Hippocampal formation (tissue), 2 donors: ENCODE results near the gene ARL17A.
"Not testable (repeated sequence)": the region's sequence is repeated elsewhere in the genome, so short reads cannot be mapped to it uniquely, and the experiment has no call there.

ENCODE experiments used
- DNase-seq, 2 donors: peaks; one replicate each; lab custom pipeline; 2025; lab: John Stamatoyannopoulos, UW

Gene ARL17A

DNA sequence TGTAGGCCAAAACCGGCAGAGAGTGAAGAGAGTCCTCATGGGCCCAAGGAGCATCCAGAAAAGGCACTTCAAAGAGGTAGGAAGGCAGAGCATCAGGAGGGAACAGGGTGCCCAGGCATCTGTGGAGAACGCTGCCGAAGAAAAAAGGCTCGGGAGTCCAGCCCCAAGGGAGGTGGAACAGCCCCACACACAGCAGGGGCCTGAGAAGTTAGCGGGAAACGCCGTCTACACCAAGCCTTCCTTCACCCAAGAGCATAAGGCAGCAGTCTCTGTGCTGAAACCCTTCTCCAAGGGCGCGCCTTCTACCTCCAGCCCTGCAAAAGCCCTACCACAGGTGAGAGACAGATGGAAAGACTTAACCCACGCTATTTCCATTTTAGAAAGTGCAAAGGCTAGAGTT lies 30.9 kb downstream of the ARL17A start:
- not testable (repeated sequence) for DNase-seq

DNA sequence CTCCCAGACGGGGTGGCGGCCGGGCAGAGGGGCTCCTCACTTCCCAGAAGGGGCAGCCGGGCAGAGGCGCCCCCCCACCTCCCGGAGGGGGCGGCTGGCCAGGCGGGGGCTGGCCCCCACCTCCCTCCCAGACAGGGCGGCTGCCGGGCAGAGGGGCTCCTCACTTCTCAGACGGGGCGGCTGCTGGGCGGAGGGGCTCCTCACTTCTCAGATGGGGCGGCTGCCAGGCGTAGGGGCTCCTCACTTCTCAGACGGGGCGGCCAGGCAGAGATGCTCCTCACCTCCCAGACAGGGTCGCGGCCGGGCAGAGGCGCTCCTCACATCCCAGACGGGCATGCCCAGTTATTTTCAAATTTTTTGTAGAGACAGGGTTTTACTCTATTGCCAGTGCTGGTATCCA lies 44.8 kb downstream of the ARL17A start:
- DNase-seq = not testable (repeated sequence)

DNA sequence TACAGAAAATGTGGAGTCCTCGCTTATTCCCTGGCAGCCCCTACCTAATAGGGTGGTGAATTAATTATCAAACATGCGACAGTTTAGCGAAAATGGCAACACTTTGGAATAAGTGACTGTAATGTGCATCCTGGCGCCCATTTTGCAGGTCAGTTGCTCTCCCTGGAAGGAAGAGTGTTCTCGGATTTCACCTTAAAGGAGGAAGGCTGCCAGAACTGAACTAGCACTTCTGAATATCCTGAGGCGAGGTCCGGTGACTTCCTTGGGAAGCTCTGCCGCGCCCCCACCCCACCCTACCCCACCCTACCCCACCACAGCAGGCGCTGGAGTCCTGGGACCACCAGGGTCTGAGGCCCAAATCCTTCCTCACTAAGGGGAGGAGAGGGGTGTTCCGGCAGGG lies 67.3 kb downstream of the ARL17A start, which contains the start of gene LRRC37A2:
LRRC37A2 (plus strand) TSS at position 301 of the 400 bp plus-strand sequence. CDS start 245 bp downstream, outside the sequence.
- not testable (repeated sequence) for DNase-seq

DNA sequence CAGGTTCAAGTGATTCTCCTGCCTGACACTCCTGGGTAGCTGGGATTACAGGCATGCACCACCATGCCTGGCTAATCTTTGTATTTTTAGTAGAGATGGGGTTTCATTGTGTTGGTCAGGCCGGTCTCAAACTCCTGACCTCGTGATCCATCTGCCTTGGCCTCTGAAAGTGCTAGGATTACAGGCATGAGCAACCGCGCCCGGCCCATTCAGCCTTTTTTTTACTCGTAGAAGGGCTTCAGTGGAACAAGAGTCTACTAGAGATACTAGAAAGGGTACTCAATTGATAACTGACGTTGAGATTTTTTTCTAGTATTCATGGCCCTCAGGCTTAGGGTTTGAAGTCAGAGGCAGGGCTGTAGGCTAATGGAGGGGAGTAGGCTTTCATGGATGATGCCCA lies 73.6 kb downstream of the ARL17A start:
- not testable (repeated sequence) for DNase-seq

DNA sequence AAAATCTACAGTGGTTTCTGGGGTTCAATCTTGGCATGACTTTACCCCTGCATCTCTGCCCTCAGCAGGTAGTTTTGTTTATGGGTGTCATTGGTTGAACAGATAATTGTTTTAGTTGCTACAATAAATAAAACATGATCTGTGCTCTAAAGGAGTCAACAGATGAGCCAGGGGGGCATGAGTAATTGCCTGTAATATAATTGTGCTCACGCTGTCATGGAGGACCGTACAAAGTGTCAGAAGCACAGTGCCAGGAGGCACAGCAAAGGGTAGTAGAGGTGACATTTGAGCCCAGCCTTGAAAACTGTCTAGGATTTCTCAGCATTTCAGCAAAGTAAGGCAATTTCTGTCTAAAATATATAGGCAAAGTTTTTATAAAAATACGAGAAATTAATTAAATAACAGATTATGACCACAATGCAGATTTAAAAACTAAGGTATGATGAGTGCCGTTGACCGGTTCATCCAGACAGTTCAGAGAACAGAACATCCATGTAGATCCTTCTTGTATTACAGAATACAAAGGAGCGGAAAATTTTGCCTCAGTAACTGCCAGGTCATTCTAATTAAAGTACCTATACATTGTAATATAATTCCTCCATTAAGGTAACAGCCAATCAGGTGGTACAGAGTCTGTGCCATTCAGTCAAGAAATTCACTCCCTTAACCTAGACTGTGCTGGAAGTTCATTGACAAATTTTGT lies 79.9 kb downstream of the ARL17A start:
- DNase-seq = not testable (repeated sequence)

DNA sequence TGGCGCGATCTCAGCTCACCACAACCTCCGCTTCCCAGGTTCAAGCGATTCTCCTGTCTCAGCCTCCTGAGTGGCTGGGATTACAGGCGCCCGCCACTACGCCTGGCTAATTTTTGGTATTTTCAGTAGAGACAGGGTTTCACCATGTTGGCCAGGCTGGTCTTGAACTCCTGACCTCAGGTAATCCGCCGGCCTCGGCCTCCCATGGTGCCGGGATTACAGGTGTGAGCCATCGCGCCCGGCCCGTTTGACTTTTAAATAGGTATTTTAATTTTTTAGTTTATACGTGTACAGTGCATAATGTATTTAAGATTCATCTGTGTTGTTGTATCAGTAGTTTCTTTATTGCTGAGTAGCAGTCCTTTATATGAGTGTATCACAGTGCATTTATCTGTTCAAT lies 87.5 kb downstream of the ARL17A start:
- not testable (repeated sequence) for DNase-seq

DNA sequence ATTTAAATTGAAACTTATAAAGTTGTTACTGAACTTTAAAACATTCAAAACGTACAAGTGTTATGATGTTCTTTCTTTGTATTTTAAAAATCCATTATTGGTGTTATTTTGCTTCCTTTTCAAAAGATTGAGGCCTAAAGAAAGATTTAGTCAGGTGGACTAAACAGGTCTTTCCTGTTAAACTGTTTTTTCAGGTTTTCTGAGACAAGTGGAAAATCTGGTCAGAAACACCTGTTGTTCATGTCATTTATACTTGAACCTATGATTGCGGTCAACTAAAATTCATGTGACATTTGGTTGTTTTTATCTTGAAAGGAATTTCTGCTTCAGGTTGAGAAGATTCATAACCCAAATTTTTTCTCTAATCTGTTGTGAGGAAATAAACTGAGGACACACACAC lies 98.2 kb downstream of the ARL17A start:
- DNase-seq = not testable (repeated sequence)

DNA sequence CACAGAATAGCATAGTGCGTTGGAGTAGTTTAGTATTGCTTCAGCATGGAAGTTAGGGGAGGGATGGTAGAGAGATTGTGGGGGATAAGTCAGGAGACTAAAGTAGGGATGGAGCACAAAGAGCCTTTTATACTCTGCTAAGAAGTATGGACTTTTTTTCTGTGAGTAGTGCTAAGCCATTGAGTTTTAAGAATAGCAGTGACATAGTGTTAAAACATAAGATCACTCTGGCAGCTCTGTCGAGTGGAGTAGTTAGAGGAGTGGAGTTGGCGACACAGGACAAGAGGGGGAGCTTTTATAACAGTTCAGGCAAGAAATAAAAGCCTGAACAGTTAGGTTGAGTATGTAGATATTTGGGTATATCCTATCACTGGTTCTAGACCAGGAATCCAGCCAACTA lies 100.7 kb downstream of the ARL17A start:
- not testable (repeated sequence) for DNase-seq

DNA sequence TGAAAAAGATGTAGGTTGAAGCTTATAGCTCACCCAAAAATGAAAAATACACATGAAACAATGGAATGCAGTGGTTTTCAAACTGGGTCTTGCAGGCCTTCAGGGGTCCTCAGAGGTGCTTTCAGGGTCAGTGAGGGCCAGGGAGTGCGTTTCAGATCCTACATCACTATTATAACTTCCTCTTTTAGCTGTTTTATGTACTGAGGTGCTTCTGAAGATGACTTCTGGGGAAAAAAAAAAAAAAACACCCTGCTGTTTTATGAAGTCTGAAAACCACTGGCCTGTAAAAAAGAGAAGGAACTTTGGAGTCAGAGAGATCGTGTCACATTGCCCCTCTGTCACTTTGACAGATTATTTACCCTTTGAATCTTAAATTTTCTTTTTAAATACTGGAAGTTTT lies 103.9 kb downstream of the ARL17A start:
- not testable (repeated sequence) for DNase-seq

DNA sequence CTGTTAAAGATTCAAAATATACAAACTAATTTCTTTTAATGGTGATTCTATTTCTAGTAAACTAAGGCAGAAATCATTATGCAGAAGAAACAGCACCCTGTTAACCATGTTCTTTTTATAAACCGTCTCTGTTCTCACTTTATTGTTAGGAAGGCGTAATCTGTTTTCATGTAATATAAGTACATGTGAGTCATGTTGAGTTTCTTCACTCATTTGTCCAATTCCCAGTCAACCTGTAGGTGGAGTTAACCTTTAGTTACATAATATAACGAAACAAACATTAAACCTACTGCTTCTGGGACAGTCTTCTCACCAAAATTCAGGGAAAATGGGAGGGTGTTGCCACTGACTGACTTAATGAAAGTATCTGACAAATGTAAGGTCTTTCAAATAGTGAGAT lies 105.0 kb downstream of the ARL17A start:
- DNase-seq = not testable (repeated sequence)

DNA sequence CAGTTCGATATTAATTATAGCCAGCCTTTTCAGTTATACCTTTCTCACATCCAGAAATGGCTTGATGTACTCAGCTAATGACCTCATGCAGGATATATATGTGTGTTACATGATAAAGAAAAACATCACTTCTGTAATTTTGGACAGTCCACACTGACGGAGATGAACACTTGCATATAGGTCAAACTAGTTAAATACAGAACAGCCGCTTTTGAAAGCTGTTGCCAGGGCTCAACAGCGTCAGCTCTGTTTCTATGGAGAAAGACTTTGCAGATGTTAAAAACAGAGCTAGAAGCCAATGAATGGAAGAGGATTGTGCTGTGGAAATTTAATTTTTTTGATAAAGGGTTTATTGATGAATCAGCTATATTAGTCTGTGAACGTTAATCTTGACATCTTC lies 111.9 kb downstream of the ARL17A start:
- not testable (repeated sequence) for DNase-seq
